COLO829 (cell line): Measurements from ENCODE around the gene TARBP1.
A peak's percentile ranks its signal among the peaks of the same experiment; 100 is the strongest.
"Not testable (repeated sequence)": the region's sequence is repeated elsewhere in the genome, so short reads cannot be mapped to it uniquely, and the experiment has no call there.

Experiments
- DNase-seq: peaks from one replicate; pipeline ENCODE4 v3.0.0; 2012; ENCODE audit warnings: low spot score

Gene TARBP1

GRCh38 chr1:234504969-234505768 lies 26.2 kb upstream of the TARBP1 start:
- no peak for DNase-seq

GRCh38 chr1:234504251-234504650 lies 25.3 kb upstream of the TARBP1 start:
- not testable (repeated sequence) for DNase-seq

- DNase-seq: no peak
These were observed 24.4 kb upstream of the TARBP1 start for GRCh38 chr1:234503193-234504050.

GRCh38 chr1:234502785-234503184 lies 23.8 kb upstream of the TARBP1 start:
- DNase-seq: no peak

- no peak for DNase-seq
These were observed 21.3 kb upstream of the TARBP1 start for GRCh38 chr1:234500269-234500668.

- no peak for DNase-seq
These were observed 20.9 kb upstream of the TARBP1 start for GRCh38 chr1:234499943-234500245.

- peak; percentile 90 for DNase-seq
These were observed 20.4 kb upstream of the TARBP1 start for GRCh38 chr1:234499119-234499942.

- DNase-seq: no peak
These were observed 19.6 kb upstream of the TARBP1 start for GRCh38 chr1:234498448-234499118.

GRCh38 chr1:234497589-234497988 lies 18.6 kb upstream of the TARBP1 start:
- DNase-seq: no peak

- DNase-seq: peak; percentile 54
These were observed 16.4 kb upstream of the TARBP1 start for GRCh38 chr1:234495231-234495990.

GRCh38 chr1:234494049-234494448 lies 15.1 kb upstream of the TARBP1 start:
- no peak for DNase-seq

GRCh38 chr1:234490793-234491479 lies 12.0 kb upstream of the TARBP1 start:
- DNase-seq: no peak

GRCh38 chr1:234489698-234490077 lies 10.7 kb upstream of the TARBP1 start:
- no peak for DNase-seq

GRCh38 chr1:234489007-234489697 lies 10.2 kb upstream of the TARBP1 start:
- no peak for DNase-seq

- DNase-seq: no peak
These were observed 9.4 kb upstream of the TARBP1 start for GRCh38 chr1:234488054-234489006.

GRCh38 chr1:234486858-234487840 lies 8.2 kb upstream of the TARBP1 start:
- peak; percentile 77 for DNase-seq

GRCh38 chr1:234484991-234485739 lies 6.2 kb upstream of the TARBP1 start:
- peak; percentile 58 for DNase-seq
